Fibroblast of lung (primary cell): ENCODE data around the gene DOCK3. TPM values are rescaled to one million over a fixed set of nuclear protein-coding genes. Genes with fewer than 3 reads are reported as not detected.

ENCODE experiments used
- DNase-seq, 2 donors: peaks; one replicate each; pipeline versions ENCODE4 v3.0.0 to v3.0.0-alpha.2; 2010; ENCODE audit warnings: low read depth in 2 of 2
- H2AFZ ChIP-seq: 2 replicates; pipeline ENCODE4 v1.5.1; 2012; ENCODE audit warnings: low read length, control low read depth, inconsistent platforms
- H3K27ac ChIP-seq: 2 replicates; pipeline ENCODE4 v1.5.1; 2011; ENCODE audit warnings: low read length, control low read depth; ENCODE audit not compliant: insufficient read depth
- H3K27me3 ChIP-seq: 2 replicates; pipeline ENCODE4 v1.5.1; 2011; ENCODE audit warnings: mild to moderate bottlenecking, low read length; ENCODE audit not compliant: control insufficient read depth, insufficient read depth
- H3K36me3 ChIP-seq: 2 replicates; pipeline ENCODE4 v1.5.1; 2011; ENCODE audit warnings: low read length; ENCODE audit not compliant: control insufficient read depth, insufficient read depth
- H3K4me1 ChIP-seq: 2 replicates; pipeline ENCODE4 v1.5.1; 2011; ENCODE audit warnings: low read length; ENCODE audit not compliant: control insufficient read depth, insufficient read depth; ENCODE audit errors: extremely low read depth
- H3K4me2 ChIP-seq: 2 replicates; pipeline ENCODE4 v1.5.1; 2011; ENCODE audit warnings: low read length, control low read depth; ENCODE audit not compliant: insufficient read depth; ENCODE audit errors: extremely low read depth
- H3K4me3 ChIP-seq, 4 experiments: fragments of 200-600 bp in 1 of 4; sonication (generic) in 1 of 4; replicated peaks in 1 of 4; 2 replicates each; pipeline ENCODE4 v1.5.1; 2011 to 2016; ENCODE audit warnings: low read length in 4 of 4, low read depth in 3 of 4, mild to moderate bottlenecking in 3 of 4, control low read depth in 2 of 4, inconsistent platforms in 1 of 4, mixed read lengths in 1 of 4; ENCODE audit not compliant: insufficient read depth in 1 of 4; ENCODE audit errors: control extremely low read depth in 1 of 4
- H3K79me2 ChIP-seq: 2 replicates; pipeline ENCODE4 v1.5.1; 2012; ENCODE audit warnings: mild to moderate bottlenecking, low read length, inconsistent platforms; ENCODE audit not compliant: control insufficient read depth, insufficient read depth
- H3K9ac ChIP-seq: 2 replicates; pipeline ENCODE4 v1.5.1; 2011; ENCODE audit warnings: mild to moderate bottlenecking, low read length, control low read depth; ENCODE audit not compliant: insufficient read depth
- H3K9me3 ChIP-seq: 2 replicates; pipeline ENCODE4 v1.5.1; 2012; ENCODE audit warnings: low read depth, low read length; ENCODE audit not compliant: control insufficient read depth, insufficient read depth
- H4K20me1 ChIP-seq: 2 replicates; pipeline ENCODE4 v1.5.1; 2011; ENCODE audit warnings: low read length; ENCODE audit not compliant: control insufficient read depth, insufficient read depth; ENCODE audit errors: extremely low read depth
- CTCF ChIP-seq, 2 donors: IDR thresholded peaks in 1 of 2; conservative IDR thresholded peaks in 1 of 2; 1 replicate in 1 of 2; 2 replicates in 1 of 2; pipeline ENCODE4 v1.5.1; 2011 to 2012; ENCODE audit warnings: low read length in 2 of 2, control low read depth in 1 of 2, inconsistent platforms in 1 of 2, low read depth in 1 of 2, mild to moderate bottlenecking in 1 of 2
- EZH2 ChIP-seq: IDR thresholded peaks from 2 replicates; pipeline ENCODE4 v1.5.1; 2012; ENCODE audit warnings: low read length, control low read depth, mild to moderate bottlenecking; ENCODE audit errors: missing control alignments
- polyA plus RNA-seq, 2 donors: library from polyadenylated mRNA; depleted of rRNA in 1 of 2; stranded (reverse) in 1 of 2; unstranded in 1 of 2; fragments of >200 nt; gene quantifications; 2 replicates each; pipeline ENCODE4 v1.2.1, GENCODE V29; 2011 to 2012; ENCODE audit warnings: missing spikeins in 1 of 2
- total RNA-seq: library from RNA; depleted of rRNA; stranded (reverse); fragments of >200 nt; gene quantifications from 2 replicates; pipeline ENCODE4 v1.2.1, GENCODE V29; 2014

DOCK3 gene
- total and polyA plus RNA-seq, 2 donors (not counting 1 experiment from before 2014, with no cell fraction given): 0.07 to 0.17 TPM

GRCh38 chr3:50630877-50631276 lies 43.9 kb upstream of the DOCK3 start:
- no peak overlapping the region for H3K27ac ChIP-seq
- no peak overlapping the region for H3K4me3 ChIP-seq
- no peaks in the 10 kb centered on the region for H3K9me3 ChIP-seq
- H4K20me1 ChIP-seq: no peaks in the 10 kb centered on the region
- H3K36me3 ChIP-seq: no peaks in the 10 kb centered on the region
- TF ChIP-seq EZH2 (no peak), CTCF (conservative IDR thresholded peaks at IDR 0.05 in 1 of 2, IDR thresholded peaks at IDR 0.05 in 1 of 2; ENCODE audit: low read depth in 1 of 2, low read length in 2 of 2) (no peak)
- H2AFZ ChIP-seq: no peak overlapping the region
- no peaks in the 10 kb centered on the region for H3K27me3 ChIP-seq
- peak in 1 of 2 donors; percentile 65 for DNase-seq
- no peaks in the 10 kb centered on the region for H3K79me2 ChIP-seq
- H3K4me2 ChIP-seq: no peak overlapping the region
- peaks cover 8% of the 10 kb centered on the region for H3K4me1 ChIP-seq
- H3K9ac ChIP-seq: no peak overlapping the region

- TF ChIP-seq CTCF (conservative IDR thresholded peaks at IDR 0.05 in 1 of 2, IDR thresholded peaks at IDR 0.05 in 1 of 2; ENCODE audit: low read depth in 1 of 2, low read length in 2 of 2): no peak
- TF ChIP-seq EZH2: no peak
- Histone ChIP-seq H3K9ac (no peak overlapping the region), H3K27ac (no peak overlapping the region), H3K4me2 (no peak overlapping the region), H2AFZ (no peak overlapping the region), H3K27me3 (no peaks in the 10 kb centered on the region), H4K20me1 (no peaks in the 10 kb centered on the region), H3K9me3 (no peaks in the 10 kb centered on the region), H3K4me1 (peaks cover 4% of the 10 kb centered on the region), H3K36me3 (no peaks in the 10 kb centered on the region), H3K79me2 (no peaks in the 10 kb centered on the region), H3K4me3 (no peak overlapping the region)
- no peak for DNase-seq
These were observed 42.3 kb upstream of the DOCK3 start for GRCh38 chr3:50632450-50632849.

- Histone ChIP-seq H3K79me2 (no peaks in the 10 kb centered on the region), H3K36me3 (no peaks in the 10 kb centered on the region), H2AFZ (no peak overlapping the region), H3K9ac (no peak overlapping the region), H4K20me1 (no peaks in the 10 kb centered on the region), H3K27me3 (no peaks in the 10 kb centered on the region), H3K27ac (no peak overlapping the region), H3K4me1 (peaks cover 2% of the 10 kb centered on the region), H3K4me2 (no peak overlapping the region), H3K9me3 (no peaks in the 10 kb centered on the region), H3K4me3 (no peak overlapping the region)
- DNase-seq: no peak
- TF ChIP-seq EZH2 (no peak), CTCF (conservative IDR thresholded peaks at IDR 0.05 in 1 of 2, IDR thresholded peaks at IDR 0.05 in 1 of 2; ENCODE audit: low read depth in 1 of 2, low read length in 2 of 2) (no peak)
These were observed 41.4 kb upstream of the DOCK3 start for GRCh38 chr3:50633230-50633790.
